Measurements from ENCODE around the gene IGFBP6.
A peak's percentile ranks its signal among the peaks of the same experiment; 100 is the strongest.
"Not testable (repeated sequence)": the region's sequence is repeated elsewhere in the genome, so short reads cannot be mapped to it uniquely, and the experiment has no call there.

The IGFBP6 gene

GRCh38 chr12:53094394-53094787 lies 3.1 kb upstream of the IGFBP6 start:
- intact Hi-C loops (cut with DNase I) = no loop called here

GRCh38 chr12:53094796-53095595 lies 2.5 kb upstream of the IGFBP6 start:
- DNase-seq; intact Hi-C loops (cut with DNase I): not testable (repeated sequence)

More at GRCh38 chr12:53094394-53094787, 3.1 kb upstream of the IGFBP6 start:
- DNase-seq = peak in 1 of 10 donors; percentile 34

GRCh38 chr12:53095596-53095895 lies 1.9 kb upstream of the IGFBP6 start:
- intact Hi-C loops (cut with DNase I); DNase-seq: not testable (repeated sequence)

GRCh38 chr12:53096089-53096741 lies 1.3 kb upstream of the IGFBP6 start:
- DNase-seq = peak in 1 of 10 donors; percentile 81
- intact Hi-C loops (cut with DNase I) = no loop called here

- peak in 1 of 10 donors; percentile 57 for DNase-seq
- intact Hi-C loops (cut with DNase I) = no loop called here
Observed at GRCh38 chr12:53096759-53097158, 708 bp upstream of the IGFBP6 start.

GRCh38 chr12:53097207-53097563 lies 282 bp upstream of the IGFBP6 start:
- DNase-seq = peak in 5 of 10 donors; percentile 16 to 85 (median 39)
- intact Hi-C loops (cut with DNase I) = no loop called here

GRCh38 chr12:53098354-53098981 lies 1.0 kb downstream of the IGFBP6 start:
- peak in 8 of 10 donors; percentile 31 to 89 (median 56) for DNase-seq
- intact Hi-C loops (cut with DNase I) = no loop called here

GRCh38 chr12:53099071-53099882 lies 1.8 kb downstream of the IGFBP6 start:
- DNase-seq = peak; percentile 73 to 97 (median 90)
- intact Hi-C loops (cut with DNase I) = loop anchor here (1.0 kb wide), 1 partner anchor 33 kb away; no protein-coding TSS in a partner anchor

- intact Hi-C loops (cut with DNase I) = no loop called here
- peak in 1 of 10 donors; percentile 66 for DNase-seq
Observed at GRCh38 chr12:53100466-53101151, 3.1 kb downstream of the IGFBP6 start.

GRCh38 chr12:53101266-53101665 lies 3.8 kb downstream of the IGFBP6 start:
- intact Hi-C loops (cut with DNase I) = no loop called here
- DNase-seq = peak in 1 of 10 donors; percentile 64

- intact Hi-C loops (cut with DNase I) = no loop called here
- peak in 1 of 10 donors; percentile 48 for DNase-seq
Observed at GRCh38 chr12:53101931-53102781, 4.7 kb downstream of the IGFBP6 start.

- intact Hi-C loops (cut with DNase I) = no loop called here
- peak in 1 of 10 donors; percentile 64 for DNase-seq
Observed at GRCh38 chr12:53102883-53103807, 5.7 kb downstream of the IGFBP6 start, which contains the start of gene SOAT2. SOAT2 (plus strand) TSS chr12:53103486; CDS start chr12:53103578, 92 bp downstream.

- DNase-seq = peak in 1 of 10 donors; percentile 50
- intact Hi-C loops (cut with DNase I) = no loop called here
Observed at GRCh38 chr12:53103860-53104305, 6.4 kb downstream of the IGFBP6 start.

GRCh38 chr12:53105256-53105655 lies 7.8 kb downstream of the IGFBP6 start:
- peak in 1 of 10 donors; percentile 12 for DNase-seq
- intact Hi-C loops (cut with DNase I) = no loop called here

GRCh38 chr12:53105712-53106439 lies 8.4 kb downstream of the IGFBP6 start:
- intact Hi-C loops (cut with DNase I) = no loop called here
- peak in 1 of 10 donors; percentile 59 for DNase-seq

GRCh38 chr12:53107122-53107521 lies 9.7 kb downstream of the IGFBP6 start:
- peak in 1 of 10 donors; percentile 16 for DNase-seq
- intact Hi-C loops (cut with DNase I) = no loop called here

GRCh38 chr12:53112431-53112830 lies 15.0 kb downstream of the IGFBP6 start:
- DNase-seq; intact Hi-C loops (cut with DNase I): not testable (repeated sequence)
